ENCODE measurements around the gene FANCM. TPM values are rescaled to one million over a fixed set of nuclear protein-coding genes. Genes with fewer than 3 reads are reported as not detected.

Gene FANCM
- total RNA-seq (23.3 TPM), polyA plus RNA-seq (2.2 TPM)

- H3K4me1 ChIP-seq (ENCODE audit: insufficient read depth): peaks cover 1% of the 10 kb centered on the region
- H3K27ac ChIP-seq (ENCODE audit: low read depth): peak within 1 kb of the TSS; percentile 66
- under 1% methylated on average over 48 of the region's 48 CpGs for WGBS
- peak; percentile 96 for DNase-seq (ENCODE audit: extremely low spot score)
- no peaks in the 10 kb centered on the region for H3K36me3 ChIP-seq (ENCODE audit: insufficient read depth)
- peak within 1 kb of the TSS; percentile 60 for H3K4me3 ChIP-seq (ENCODE audit: low read depth, low read length)
Observed at GRCh38 chr14:45135659-45136395, at the start of gene FANCM. FANCM (plus strand) TSS chr14:45135930; CDS start chr14:45136032, 102 bp downstream.

- no peak overlapping the region for H3K27ac ChIP-seq (ENCODE audit: low read depth)
- 54% methylated on average over 1 of the region's 1 CpG for WGBS
- DNase-seq (ENCODE audit: extremely low spot score): no peak
- no peak overlapping the region for H3K4me3 ChIP-seq (ENCODE audit: low read depth, low read length)
- H3K36me3 ChIP-seq (ENCODE audit: insufficient read depth): no peaks in the 10 kb centered on the region
- peaks cover 1% of the 10 kb centered on the region for H3K4me1 ChIP-seq (ENCODE audit: insufficient read depth)
Observed at GRCh38 chr14:45089813-45090212, 45.9 kb upstream of the FANCM start.

- WGBS: 89% methylated on average over 2 of the region's 2 CpGs
- Histone ChIP-seq H3K27ac (ENCODE audit: low read depth) (no peak overlapping the region), H3K4me3 (ENCODE audit: low read depth, low read length) (no peak overlapping the region), H3K36me3 (ENCODE audit: insufficient read depth) (no peaks in the 10 kb centered on the region), H3K4me1 (ENCODE audit: insufficient read depth) (no peaks in the 10 kb centered on the region)
- no peak for DNase-seq (ENCODE audit: extremely low spot score)
Observed at GRCh38 chr14:45091710-45092109, 44.0 kb upstream of the FANCM start.

- no peak for DNase-seq (ENCODE audit: extremely low spot score)
- no peaks in the 10 kb centered on the region for H3K36me3 ChIP-seq (ENCODE audit: insufficient read depth)
- no peaks in the 10 kb centered on the region for H3K4me1 ChIP-seq (ENCODE audit: insufficient read depth)
- no peak overlapping the region for H3K27ac ChIP-seq (ENCODE audit: low read depth)
- WGBS: 96% methylated on average over 2 of the region's 2 CpGs
- no peak overlapping the region for H3K4me3 ChIP-seq (ENCODE audit: low read depth, low read length)
Observed at GRCh38 chr14:45094275-45094674, 41.5 kb upstream of the FANCM start.

GRCh38 chr14:45095143-45095542 is 40.6 kb upstream of the FANCM start:
- Histone ChIP-seq H3K4me1 (ENCODE audit: insufficient read depth) (no peaks in the 10 kb centered on the region), H3K4me3 (ENCODE audit: low read depth, low read length) (no peak overlapping the region), H3K36me3 (ENCODE audit: insufficient read depth) (no peaks in the 10 kb centered on the region), H3K27ac (ENCODE audit: low read depth) (no peak overlapping the region)
- DNase-seq (ENCODE audit: extremely low spot score): no peak
- 92% methylated on average over 4 of the region's 4 CpGs for WGBS

GRCh38 chr14:45096218-45096617 is 39.5 kb upstream of the FANCM start:
- Histone ChIP-seq H3K4me1 (ENCODE audit: insufficient read depth) (no peaks in the 10 kb centered on the region), H3K4me3 (ENCODE audit: low read depth, low read length) (no peak overlapping the region), H3K36me3 (ENCODE audit: insufficient read depth) (no peaks in the 10 kb centered on the region), H3K27ac (ENCODE audit: low read depth) (no peak overlapping the region)
- WGBS: 93% methylated on average over 4 of the region's 4 CpGs
- DNase-seq (ENCODE audit: extremely low spot score): no peak

- no peak overlapping the region for H3K27ac ChIP-seq (ENCODE audit: low read depth)
- no peak for DNase-seq (ENCODE audit: extremely low spot score)
- H3K4me3 ChIP-seq (ENCODE audit: low read depth, low read length): no peak overlapping the region
- H3K4me1 ChIP-seq (ENCODE audit: insufficient read depth): no peaks in the 10 kb centered on the region
- H3K36me3 ChIP-seq (ENCODE audit: insufficient read depth): peaks cover 5% of the 10 kb centered on the region
Observed at GRCh38 chr14:45103806-45104205, 31.9 kb upstream of the FANCM start.

- H3K36me3 ChIP-seq (ENCODE audit: insufficient read depth): peaks cover 5% of the 10 kb centered on the region
- no peaks in the 10 kb centered on the region for H3K4me1 ChIP-seq (ENCODE audit: insufficient read depth)
- WGBS: 54% methylated on average over 1 of the region's 1 CpG
- no peak overlapping the region for H3K4me3 ChIP-seq (ENCODE audit: low read depth, low read length)
- DNase-seq (ENCODE audit: extremely low spot score): no peak
- no peak overlapping the region for H3K27ac ChIP-seq (ENCODE audit: low read depth)
Observed at GRCh38 chr14:45104561-45104960, 31.2 kb upstream of the FANCM start.

- H3K27ac ChIP-seq (ENCODE audit: low read depth): no peak overlapping the region
- H3K4me1 ChIP-seq (ENCODE audit: insufficient read depth): no peaks in the 10 kb centered on the region
- H3K36me3 ChIP-seq (ENCODE audit: insufficient read depth): no peaks in the 10 kb centered on the region
- H3K4me3 ChIP-seq (ENCODE audit: low read depth, low read length): no peak overlapping the region
- no peak for DNase-seq (ENCODE audit: extremely low spot score)
- 74% methylated on average over 6 of the region's 6 CpGs for WGBS
Observed at GRCh38 chr14:45112896-45113781, 22.6 kb upstream of the FANCM start.

- DNase-seq (ENCODE audit: extremely low spot score): no peak
- Histone ChIP-seq H3K4me1 (ENCODE audit: insufficient read depth) (no peaks in the 10 kb centered on the region), H3K4me3 (ENCODE audit: low read depth, low read length) (no peak overlapping the region), H3K36me3 (ENCODE audit: insufficient read depth) (no peaks in the 10 kb centered on the region), H3K27ac (ENCODE audit: low read depth) (no peak overlapping the region)
- WGBS: 78% methylated on average over 3 of the region's 3 CpGs
Observed at GRCh38 chr14:45114327-45114726, 21.4 kb upstream of the FANCM start.

- Histone ChIP-seq H3K4me1 (ENCODE audit: insufficient read depth) (no peaks in the 10 kb centered on the region), H3K36me3 (ENCODE audit: insufficient read depth) (no peaks in the 10 kb centered on the region), H3K27ac (ENCODE audit: low read depth) (no peak overlapping the region), H3K4me3 (ENCODE audit: low read depth, low read length) (no peak overlapping the region)
- WGBS: 84% methylated on average over 6 of the region's 6 CpGs
- DNase-seq (ENCODE audit: extremely low spot score): no peak
Observed at GRCh38 chr14:45118594-45118993, 17.1 kb upstream of the FANCM start.

- no peaks in the 10 kb centered on the region for H3K36me3 ChIP-seq (ENCODE audit: insufficient read depth)
- no peaks in the 10 kb centered on the region for H3K4me1 ChIP-seq (ENCODE audit: insufficient read depth)
- 80% methylated on average over 1 of the region's 1 CpG for WGBS
- no peak overlapping the region for H3K4me3 ChIP-seq (ENCODE audit: low read depth, low read length)
- H3K27ac ChIP-seq (ENCODE audit: low read depth): no peak overlapping the region
- no peak for DNase-seq (ENCODE audit: extremely low spot score)
Observed at GRCh38 chr14:45120096-45120495, 15.6 kb upstream of the FANCM start.

GRCh38 chr14:45123271-45123670 is 12.5 kb upstream of the FANCM start:
- Histone ChIP-seq H3K4me1 (ENCODE audit: insufficient read depth) (no peaks in the 10 kb centered on the region), H3K27ac (ENCODE audit: low read depth) (no peak overlapping the region), H3K36me3 (ENCODE audit: insufficient read depth) (no peaks in the 10 kb centered on the region), H3K4me3 (ENCODE audit: low read depth, low read length) (no peak overlapping the region)
- no peak for DNase-seq (ENCODE audit: extremely low spot score)
- 96% methylated on average over 3 of the region's 3 CpGs for whole genome bisulfite sequencing

GRCh38 chr14:45125754-45126153 is 10.0 kb upstream of the FANCM start:
- WGBS: 98% methylated on average over 2 of the region's 2 CpGs
- Histone ChIP-seq H3K4me3 (ENCODE audit: low read depth, low read length) (no peak overlapping the region), H3K4me1 (ENCODE audit: insufficient read depth) (no peaks in the 10 kb centered on the region), H3K36me3 (ENCODE audit: insufficient read depth) (peaks cover 2% of the 10 kb centered on the region), H3K27ac (ENCODE audit: low read depth) (no peak overlapping the region)
- DNase-seq (ENCODE audit: extremely low spot score): no peak
